GM12874 (cell line): ENCODE measurements around the gene WDR81.

ENCODE experiments used
- CTCF ChIP-seq: IDR thresholded peaks from 2 replicates; pipeline ENCODE4 v1.5.1; 2011; ENCODE audit warnings: low read depth, mild to moderate bottlenecking, control low read depth, low read length, moderate library complexity; ENCODE audit not compliant: insufficient read depth

Gene WDR81

GRCh38 chr17:1710807-1711553 is 13.5 kb upstream of the WDR81 start:
- no peak for TF ChIP-seq CTCF

- TF ChIP-seq CTCF = no peak
Observed at GRCh38 chr17:1711804-1712203, 12.7 kb upstream of the WDR81 start.

- TF ChIP-seq CTCF = no peak
Observed at GRCh38 chr17:1712271-1712670, 12.2 kb upstream of the WDR81 start.

- no peak for TF ChIP-seq CTCF
Observed at GRCh38 chr17:1713160-1713877, 11.2 kb upstream of the WDR81 start.

- TF ChIP-seq CTCF = peak; percentile 45
Observed at GRCh38 chr17:1713878-1714426, 10.6 kb upstream of the WDR81 start.

GRCh38 chr17:1714427-1714979 is 10.0 kb upstream of the WDR81 start:
- TF ChIP-seq CTCF = no peak
